Fibroblast of the aortic adventitia (primary cell): Measurements from ENCODE around the gene PYY. TPM values are rescaled to one million over a fixed set of nuclear protein-coding genes. Genes with fewer than 3 reads are reported as not detected.
"Not testable (repeated sequence)": the region's sequence is repeated elsewhere in the genome, so short reads cannot be mapped to it uniquely, and the experiment has no call there.

Experiments used
- DNase-seq: peaks from one replicate; pipeline ENCODE4 v3.0.0-alpha.2; 2010; ENCODE audit warnings: low read depth
- H3K4me3 ChIP-seq: 2 replicates; pipeline ENCODE4 v1.5.1; 2011; ENCODE audit warnings: low read depth, mild to moderate bottlenecking, control low read depth, low read length, moderate library complexity
- total RNA-seq: library from RNA; depleted of rRNA; stranded (reverse); fragments of >200 nt; gene quantifications from 2 replicates; pipeline ENCODE4 v1.2.3, GENCODE V29; 2012; ENCODE audit warnings: low replicate concordance
- TF ChIP-seq, protein P1 (sequence below): IDR thresholded peaks from 2 replicates; pipeline ENCODE4 v1.5.1; 2011; ENCODE audit warnings: mild to moderate bottlenecking, low read length, control low read depth, inconsistent platforms; ENCODE audit not compliant: insufficient read depth

PYY gene
- total RNA-seq, 1 donor = not detected

DNA sequence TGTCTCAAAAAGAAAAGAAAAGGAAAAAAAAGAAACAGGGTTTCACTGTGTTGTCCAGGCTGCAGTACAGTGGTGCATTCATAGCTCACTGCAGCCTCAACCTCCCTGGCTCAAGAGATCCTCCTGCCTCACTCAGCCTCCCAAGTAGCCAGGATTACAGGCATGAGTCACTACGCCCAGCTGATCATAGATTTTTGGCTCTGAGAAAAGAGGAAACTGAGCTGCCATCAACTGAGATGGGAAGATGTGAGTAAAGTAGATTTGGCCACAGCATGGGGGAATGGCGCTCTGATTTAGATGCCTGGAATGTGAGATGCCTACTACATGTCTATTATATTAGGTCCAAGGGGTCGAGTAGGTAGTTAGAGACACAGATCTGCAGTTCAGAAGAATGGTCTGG, 44.8 kb upstream of the PYY start:
- DNase-seq = peak; percentile 65

DNA sequence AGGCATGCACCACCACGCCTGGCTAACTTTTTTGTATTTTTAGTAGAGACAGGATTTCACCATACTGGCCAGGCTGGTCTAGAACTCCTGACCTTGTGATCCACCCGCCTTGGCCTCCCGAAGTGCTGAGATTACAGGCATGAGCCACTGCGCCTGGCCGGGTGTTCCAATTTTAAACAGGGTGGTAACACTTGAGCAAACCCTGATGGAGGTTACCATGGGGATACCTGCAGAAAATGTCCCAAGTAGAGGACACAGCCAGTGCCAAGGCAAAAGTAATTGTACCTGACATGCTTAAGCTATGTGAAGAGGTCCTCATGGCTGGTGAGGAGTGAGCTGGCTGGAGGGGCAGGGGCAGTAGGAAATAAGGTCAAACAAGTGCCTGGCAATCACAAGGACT, 43.4 kb upstream of the PYY start:
- DNase-seq = not testable (repeated sequence)

More for the DNA sequence above, 44.8 kb upstream of the PYY start:
- no peak overlapping the region for H3K4me3 ChIP-seq
- TF ChIP-seq, protein P1, sequence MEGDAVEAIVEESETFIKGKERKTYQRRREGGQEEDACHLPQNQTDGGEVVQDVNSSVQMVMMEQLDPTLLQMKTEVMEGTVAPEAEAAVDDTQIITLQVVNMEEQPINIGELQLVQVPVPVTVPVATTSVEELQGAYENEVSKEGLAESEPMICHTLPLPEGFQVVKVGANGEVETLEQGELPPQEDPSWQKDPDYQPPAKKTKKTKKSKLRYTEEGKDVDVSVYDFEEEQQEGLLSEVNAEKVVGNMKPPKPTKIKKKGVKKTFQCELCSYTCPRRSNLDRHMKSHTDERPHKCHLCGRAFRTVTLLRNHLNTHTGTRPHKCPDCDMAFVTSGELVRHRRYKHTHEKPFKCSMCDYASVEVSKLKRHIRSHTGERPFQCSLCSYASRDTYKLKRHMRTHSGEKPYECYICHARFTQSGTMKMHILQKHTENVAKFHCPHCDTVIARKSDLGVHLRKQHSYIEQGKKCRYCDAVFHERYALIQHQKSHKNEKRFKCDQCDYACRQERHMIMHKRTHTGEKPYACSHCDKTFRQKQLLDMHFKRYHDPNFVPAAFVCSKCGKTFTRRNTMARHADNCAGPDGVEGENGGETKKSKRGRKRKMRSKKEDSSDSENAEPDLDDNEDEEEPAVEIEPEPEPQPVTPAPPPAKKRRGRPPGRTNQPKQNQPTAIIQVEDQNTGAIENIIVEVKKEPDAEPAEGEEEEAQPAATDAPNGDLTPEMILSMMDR = no peak

GRCh38 chr17:43995150-43995471, 41.4 kb upstream of the PYY start:
- no peak overlapping the region for H3K4me3 ChIP-seq
- no peak for DNase-seq
- TF ChIP-seq, protein P1 = no peak

More for the DNA sequence above, 43.4 kb upstream of the PYY start:
- not testable (repeated sequence) for H3K4me3 ChIP-seq

DNA sequence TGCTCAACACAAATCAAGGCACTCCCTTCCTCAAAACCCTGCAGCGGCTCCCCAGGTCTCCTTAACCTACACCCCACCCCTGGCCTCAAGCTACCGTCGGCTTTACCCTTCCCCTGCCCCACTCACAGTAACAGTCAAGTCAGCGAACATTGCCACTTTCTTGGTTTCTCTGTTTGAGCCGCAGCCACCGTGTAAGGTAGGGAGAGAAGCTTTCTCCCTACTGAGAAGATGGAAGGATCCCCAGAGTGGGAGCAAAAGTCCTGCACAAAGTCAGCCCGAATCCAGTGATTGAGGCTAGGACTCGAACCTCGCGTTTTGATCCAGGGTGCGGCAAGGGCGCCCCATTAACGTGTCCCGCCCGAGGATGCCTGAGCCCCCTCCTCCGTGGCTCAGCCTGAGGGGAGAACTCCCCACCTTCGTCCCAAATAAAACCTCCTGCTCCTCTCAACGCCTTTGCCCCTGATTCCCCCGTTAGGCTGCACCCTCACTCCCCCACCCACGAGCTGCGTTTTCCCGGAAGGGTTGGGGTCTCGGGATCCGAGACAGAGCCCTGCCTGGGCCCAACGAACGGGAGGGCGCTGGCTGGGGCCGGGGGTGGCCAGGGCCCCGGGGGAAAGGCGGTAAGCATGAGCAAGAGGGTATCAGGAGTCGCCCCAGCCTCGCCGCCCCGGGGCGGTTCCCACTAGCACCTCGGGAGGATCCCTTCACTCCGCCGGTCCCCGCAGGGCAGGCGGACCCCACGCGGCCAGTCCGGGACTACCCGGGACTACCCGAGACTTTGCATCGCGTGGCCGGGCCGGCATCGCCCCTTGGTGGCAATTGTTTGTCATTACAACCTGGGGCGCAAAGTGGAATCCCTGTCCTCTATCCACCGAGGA, 40.8 kb upstream of the PYY start:
- peak; percentile 62 for DNase-seq
- TF ChIP-seq, protein P1 = peak; percentile 89
- H3K4me3 ChIP-seq = peak overlapping the region; percentile 50

DNA sequence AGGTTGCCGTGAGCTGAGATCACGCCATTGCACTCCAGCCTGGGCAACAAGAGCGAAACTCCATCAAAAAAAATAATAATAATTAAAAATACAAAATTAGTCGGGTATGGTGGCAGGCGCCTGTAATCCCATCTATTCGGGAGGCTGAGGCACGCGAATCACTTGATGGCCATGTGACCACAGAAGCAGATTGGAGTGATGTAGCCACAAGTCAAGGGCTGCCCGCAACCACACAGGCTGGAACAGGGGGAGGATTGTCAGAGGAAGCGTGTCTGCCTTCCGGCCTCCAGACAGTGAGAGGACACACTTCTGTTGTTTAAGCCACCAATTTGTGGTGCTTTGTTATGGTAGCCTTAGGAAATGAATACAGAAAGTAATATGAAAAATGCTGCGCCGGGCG, 38.9 kb upstream of the PYY start:
- TF ChIP-seq, protein P1 = no peak
- no peak overlapping the region for H3K4me3 ChIP-seq
- no peak for DNase-seq

DNA sequence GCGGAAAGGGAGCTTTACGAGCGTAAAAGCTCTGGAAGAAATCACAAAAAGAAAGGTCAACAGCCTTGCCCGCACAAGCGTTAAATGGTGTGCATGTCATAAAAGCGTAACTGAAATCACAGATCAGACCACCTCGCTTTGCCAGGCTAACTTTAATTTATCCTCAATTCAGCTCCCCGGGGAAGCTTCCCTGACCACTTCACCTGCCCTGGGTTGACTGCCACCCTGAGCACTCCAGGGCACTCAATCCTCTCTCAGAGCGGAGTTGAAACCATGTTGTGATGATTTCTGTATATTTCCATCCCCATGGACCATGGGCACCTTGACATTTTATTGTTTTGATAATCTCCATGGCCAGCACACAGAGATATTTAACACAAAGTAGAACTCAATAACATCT, 34.6 kb upstream of the PYY start:
- no peak overlapping the region for H3K4me3 ChIP-seq
- no peak for DNase-seq
- TF ChIP-seq, protein P1 = no peak

- H3K4me3 ChIP-seq = no peak overlapping the region
- DNase-seq = no peak
- TF ChIP-seq, protein P1 = no peak
These were observed 33.6 kb upstream of the PYY start for GRCh38 chr17:43987131-43988021.
